HG03108 (cell line): Measurements from ENCODE around the gene RFFL.
"Not testable (repeated sequence)": the region's sequence is repeated elsewhere in the genome, so short reads cannot be mapped to it uniquely, and the experiment has no call there.

Experiments used
- ATAC-seq: cut with Tn5 transposase; IDR thresholded peaks from one replicate; pipeline ENCODE4 v1.9.1; 2021; ENCODE audit warnings: moderate library complexity; ENCODE audit not compliant: unreplicated experiment

RFFL gene

GRCh38 chr17:35051183-35051578 lies 12.3 kb downstream of the RFFL start:
- ATAC-seq, result peak; percentile 60

- ATAC-seq, result no peak
Observed at GRCh38 chr17:35050170-35050569, 13.3 kb downstream of the RFFL start.

DNA sequence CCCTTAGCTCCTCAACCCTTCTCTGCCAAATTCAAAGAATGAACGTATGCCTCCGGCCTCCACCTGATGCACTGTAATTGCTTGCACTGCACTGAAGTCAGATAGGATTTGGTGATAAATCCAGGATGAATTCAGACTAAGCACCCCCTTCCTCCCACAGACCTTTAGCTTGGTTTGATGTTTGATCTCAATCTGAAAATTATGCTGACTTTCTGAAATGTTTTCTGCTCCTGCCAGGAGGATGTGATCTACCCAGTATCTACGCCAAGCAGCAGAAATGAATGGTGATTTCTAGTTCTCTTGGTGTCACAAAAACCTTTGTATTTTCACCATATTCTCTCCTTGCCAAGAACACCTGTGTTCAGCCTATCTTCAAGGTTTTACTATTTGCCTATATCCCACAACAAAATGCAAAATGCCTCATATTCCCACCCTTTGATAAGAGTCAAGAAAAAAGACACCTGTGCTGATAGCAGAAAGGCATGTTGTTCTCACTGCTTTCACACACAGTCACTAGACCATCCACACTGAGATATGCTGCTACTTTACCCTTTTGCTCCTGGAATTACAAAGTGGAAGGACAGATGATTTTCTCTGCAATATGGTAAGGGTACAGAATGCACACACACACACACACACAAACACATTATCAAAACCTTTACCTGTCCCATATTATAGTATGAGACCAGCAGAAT lies 14.7 kb downstream of the RFFL start:
- ATAC-seq, result no peak

DNA sequence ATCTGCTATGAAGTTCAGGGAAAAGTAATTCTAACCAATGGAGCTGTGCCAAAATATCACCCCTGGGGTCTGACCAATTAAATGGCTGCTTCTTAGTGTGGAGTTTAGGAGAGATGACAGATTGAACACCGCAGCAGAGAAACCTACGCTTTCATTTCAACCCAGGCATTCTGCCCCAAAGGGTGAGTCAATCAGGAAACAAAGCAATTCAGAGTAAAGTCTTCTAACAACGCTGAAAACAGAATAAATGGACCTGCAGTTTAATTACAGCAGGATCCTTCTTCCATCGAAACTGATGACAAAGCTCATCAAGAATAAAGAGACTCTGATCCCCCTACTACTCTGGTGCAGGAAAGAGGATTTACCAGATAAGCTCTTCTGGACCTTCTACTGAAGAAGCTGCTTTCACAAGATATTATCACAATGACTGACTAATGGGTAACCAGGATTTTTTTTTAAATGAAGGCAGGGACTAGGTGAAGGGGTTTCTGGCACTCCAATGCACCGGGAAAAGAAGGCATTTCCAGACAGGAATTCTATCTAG lies 16.7 kb downstream of the RFFL start:
- peak; percentile 47 for ATAC-seq

DNA sequence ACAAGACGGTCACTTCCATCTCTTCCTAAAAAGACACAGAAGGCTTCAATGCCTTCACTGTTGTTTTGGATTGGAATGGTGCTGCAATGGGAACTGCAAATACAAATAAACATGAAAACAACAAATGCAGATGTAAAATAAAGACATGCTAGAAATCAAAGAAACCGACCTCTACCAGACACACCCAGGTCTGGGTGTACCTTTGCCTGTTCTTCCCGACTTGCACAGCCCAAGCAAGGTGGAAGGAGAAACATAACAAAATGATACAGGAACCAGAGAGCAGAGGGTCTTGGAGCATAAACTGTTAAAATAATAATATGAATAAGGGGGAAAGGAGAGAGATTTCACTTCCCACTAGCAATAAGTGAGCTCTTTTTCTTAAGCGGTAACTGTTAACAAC lies 17.3 kb downstream of the RFFL start:
- ATAC-seq, result no peak

DNA sequence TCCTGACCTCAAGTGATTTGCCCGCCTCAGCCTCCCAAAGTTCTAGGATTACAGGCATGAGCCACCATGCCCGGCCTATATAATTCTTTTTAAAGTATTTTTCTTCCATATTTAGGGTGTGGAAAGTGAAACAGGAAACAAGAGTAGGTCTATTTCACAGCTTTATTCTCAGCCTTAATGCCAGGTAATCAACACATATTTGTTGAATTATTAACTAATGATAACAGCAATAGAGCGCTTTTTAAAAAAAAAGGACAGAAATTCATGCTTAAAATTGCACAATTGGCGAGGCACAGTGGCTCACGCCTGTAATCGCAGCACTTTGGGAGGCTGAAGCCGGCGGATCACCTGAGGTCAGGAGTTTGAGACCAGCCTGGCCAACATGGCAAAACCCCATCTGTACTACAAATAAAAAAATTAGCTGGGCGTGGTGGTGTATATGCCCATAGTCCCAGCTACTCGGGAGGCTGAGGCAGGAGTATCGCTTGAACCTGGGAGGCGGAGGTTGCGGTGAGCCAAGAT lies 18.0 kb downstream of the RFFL start:
- not testable (repeated sequence) for ATAC-seq

DNA sequence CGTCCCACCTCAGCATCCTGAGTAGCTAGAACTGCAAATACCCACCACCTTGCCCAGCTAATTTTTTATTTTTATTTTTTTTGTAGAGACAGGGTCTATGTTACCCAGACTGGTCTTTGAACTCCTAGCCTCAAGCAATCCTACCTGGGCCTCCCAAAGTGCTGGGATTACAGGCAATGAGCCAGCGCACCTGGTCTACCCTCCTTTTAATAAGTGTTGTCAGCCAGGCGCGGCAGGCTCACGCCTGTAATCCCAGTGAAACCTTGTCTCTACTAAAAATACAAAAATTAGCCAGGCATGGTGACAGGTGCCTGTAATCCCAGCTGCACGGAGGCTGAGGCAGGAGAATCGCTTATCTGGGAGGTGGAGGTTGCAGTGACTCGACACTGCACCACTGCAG lies 19.3 kb downstream of the RFFL start:
- ATAC-seq, result no peak

DNA sequence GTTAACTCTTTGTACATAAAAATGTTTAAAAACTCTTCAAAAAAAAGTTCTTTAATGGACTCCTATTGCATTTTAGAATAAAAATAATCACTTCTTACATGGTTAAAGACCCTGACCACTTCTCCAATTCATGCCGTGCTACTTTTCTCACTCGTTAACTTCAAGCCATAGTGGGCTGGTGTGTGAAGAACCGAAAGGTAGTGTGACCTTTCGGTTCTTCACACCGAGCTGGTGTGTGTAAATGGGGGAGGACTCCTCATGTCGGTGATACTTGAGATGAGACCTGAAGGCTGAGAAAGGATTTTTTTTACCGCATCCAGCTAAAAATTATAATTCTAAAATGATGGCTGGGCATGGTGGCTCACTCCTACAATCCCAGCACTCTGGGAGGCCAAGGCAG lies 22.1 kb downstream of the RFFL start:
- no peak for ATAC-seq

DNA sequence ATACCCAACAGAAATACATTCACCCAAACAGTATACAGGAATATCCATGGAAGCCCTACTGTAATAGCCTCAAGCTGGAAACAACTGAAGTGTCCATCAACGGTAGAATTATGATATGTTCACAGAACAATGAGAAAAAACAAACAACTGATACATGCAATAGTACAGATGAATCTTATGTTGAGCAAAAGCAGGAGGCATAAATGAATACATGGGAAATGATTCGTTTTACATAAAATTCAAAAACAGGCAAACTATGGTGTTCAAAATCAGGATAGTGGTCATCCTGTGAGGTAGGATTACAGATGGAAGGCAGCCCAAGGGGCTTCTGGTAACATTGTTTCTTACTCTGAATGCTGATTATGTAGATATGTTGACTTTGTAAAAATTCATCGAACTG lies 25.1 kb downstream of the RFFL start:
- no peak for ATAC-seq

- ATAC-seq, result no peak
Observed at GRCh38 chr17:35030780-35031179, 32.7 kb downstream of the RFFL start.

GRCh38 chr17:35028531-35029262 lies 34.8 kb downstream of the RFFL start:
- ATAC-seq, result no peak

GRCh38 chr17:35028097-35028496 lies 35.4 kb downstream of the RFFL start:
- not testable (repeated sequence) for ATAC-seq

DNA sequence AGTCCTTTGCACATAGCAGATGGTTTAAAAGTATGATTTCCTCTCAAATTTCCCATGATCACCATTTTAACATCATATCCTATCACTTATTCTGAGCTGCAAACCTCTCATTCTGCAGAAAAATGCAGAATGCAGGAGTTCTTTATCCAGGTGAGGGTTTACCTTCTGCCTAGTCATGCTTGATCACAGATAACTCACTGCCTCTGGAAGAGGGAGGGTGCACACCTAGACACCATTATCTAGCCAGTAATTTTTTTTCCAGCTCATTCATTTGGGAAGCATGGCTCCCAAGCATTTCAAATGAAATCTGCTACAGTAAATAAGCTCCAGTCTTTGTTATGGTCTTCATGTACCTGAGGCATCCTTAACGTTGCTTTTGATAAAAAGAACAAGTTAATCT lies 38.0 kb downstream of the RFFL start:
- no peak for ATAC-seq

DNA sequence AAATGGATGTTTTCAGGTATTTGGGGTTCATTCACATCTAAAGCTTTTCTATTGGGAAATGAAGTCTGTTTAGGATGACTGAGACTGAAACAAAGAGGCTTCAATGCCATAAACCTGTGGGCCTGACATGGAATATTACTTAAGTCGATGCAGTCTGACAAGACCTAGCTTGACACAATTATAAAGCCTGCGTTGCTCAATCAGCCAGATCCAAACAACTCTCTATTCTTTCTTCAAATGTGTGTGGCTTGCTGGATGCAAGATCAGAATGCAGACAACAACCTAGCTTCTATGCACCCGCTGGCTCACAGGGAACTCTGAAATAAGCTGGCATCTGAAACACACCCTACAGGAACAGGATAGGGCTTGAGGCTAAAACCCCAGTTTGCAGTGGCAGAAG lies 40.0 kb downstream of the RFFL start:
- no peak for ATAC-seq

DNA sequence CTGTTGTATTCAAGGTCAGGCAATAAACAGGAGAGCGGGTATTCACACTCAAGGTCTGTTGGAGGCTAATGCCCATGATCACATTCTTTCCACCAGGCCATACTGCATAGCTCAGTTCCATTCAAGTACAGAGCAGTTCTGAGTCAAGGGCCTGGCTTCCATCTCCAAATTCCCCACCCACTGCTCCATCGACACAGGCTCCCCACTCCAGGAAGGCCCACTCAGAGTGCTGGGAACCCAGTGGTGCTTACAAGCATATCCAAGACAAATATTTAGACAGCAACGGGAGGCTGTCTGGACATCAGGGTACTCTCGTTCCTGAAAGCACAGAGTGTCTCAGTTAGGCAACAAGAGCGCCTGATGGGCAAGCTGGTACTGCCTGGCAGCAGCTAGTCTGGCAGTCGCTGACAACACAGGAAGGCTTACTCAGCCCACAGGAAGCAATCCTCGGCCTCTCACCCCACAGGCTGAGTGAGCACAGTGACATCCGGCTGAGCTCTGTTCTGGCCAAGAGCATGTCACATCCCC lies 40.9 kb downstream of the RFFL start:
- peak; percentile 82 for ATAC-seq

- no peak for ATAC-seq
Observed at GRCh38 chr17:35021520-35022380, 41.8 kb downstream of the RFFL start.

DNA sequence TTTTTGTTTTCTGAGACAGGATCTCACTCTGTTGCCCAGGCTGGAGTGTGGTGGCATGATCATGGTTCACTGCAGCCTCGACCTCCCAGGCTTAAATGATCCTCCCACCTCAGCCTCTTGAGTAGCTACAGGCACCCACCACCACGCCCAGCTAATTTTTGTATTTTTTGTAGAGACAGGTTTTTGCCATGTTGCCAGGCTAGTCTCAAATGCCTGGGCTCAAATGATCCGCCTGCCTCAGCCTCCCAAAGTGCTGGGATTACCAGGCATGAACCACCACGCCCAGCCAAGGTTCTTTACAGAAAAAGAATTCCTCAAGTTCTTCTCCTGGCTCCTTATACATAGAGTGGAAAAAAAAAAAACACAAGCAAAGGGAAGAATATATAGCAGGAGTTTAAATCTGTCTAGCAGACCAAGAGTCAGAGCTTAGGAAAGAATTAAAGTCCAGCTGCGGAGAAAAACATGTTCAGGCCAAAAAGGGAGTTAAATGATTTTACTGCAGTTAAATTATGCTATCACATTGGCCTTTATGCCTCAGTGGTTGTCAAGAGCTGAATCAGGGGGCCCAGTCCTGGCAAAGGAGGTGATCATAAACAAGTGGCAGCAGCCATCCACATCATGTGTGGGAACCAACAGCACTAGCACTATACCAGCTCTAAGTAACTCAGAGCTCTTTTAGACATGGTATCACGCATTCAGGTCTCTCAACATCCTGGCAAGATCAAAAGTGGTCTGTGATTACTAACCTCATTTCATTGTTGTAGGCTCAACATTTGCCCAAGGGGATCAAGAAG lies 43.9 kb downstream of the RFFL start:
- no peak for ATAC-seq

GRCh38 chr17:35018814-35019213 lies 44.7 kb downstream of the RFFL start:
- ATAC-seq, result no peak

GRCh38 chr17:35017021-35017420 lies 46.5 kb downstream of the RFFL start:
- no peak for ATAC-seq

DNA sequence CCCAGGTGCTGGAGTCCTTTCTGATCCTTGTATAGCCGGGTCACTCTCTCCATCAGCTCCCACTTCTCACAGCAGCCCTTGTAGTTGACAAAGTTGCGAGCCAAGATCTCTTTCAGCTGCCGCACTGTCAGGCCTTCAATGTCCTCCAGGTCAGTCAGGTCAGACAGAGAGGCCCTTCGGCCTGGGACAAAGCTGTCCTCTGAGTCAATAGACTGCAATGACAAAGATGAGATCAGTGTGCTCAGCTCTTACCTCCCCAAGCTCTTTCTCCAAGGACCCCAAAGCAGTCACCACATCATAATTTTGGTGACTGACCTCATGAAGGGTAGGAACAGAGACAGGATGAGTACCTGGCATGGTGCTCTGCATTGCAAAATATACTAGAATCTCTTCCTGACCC lies 47.1 kb downstream of the RFFL start:
- ATAC-seq, result no peak
